ENCODE measurements around the gene ULK3. TPM values are rescaled to one million over a fixed set of nuclear protein-coding genes. Genes with fewer than 3 reads are reported as not detected.

Gene ULK3
- total and polyA plus RNA-seq, 10 of the 15 experiments (the other 5 are each of a cell fraction or from before 2014, with no cell fraction given) = 0.64 to 38.8 (median 27.1) TPM

GRCh38 chr15:74832826-74833225 lies 10.1 kb downstream of the ULK3 start:
- RAD21 ChIA-PET (ENCODE audit: unreplicated experiment) = interaction anchor here (0.8 to 1.5 kb wide), 3 partner anchors 55 to 69 kb away, joined by 3 to 5 read pairs (median 5); no protein-coding TSS in a partner anchor
- no TSS peak for BruUV-seq (replicated peaks)
- FAIRE-seq (no peak), DNase-seq (ENCODE audit: low read depth, low spot score) (no peak), ATAC-seq (no peak)
- Histone ChIP-seq H3K79me2 (ENCODE audit: control insufficient read depth, insufficient read depth, low read length) (no peaks in the 10 kb centered on the region), H3K9me3 (replicated peaks; ENCODE audit: control insufficient read depth, insufficient read depth, low read length) (no peaks in the 10 kb centered on the region), H3K4me1 (ENCODE audit: control insufficient read depth, insufficient read depth, low read length) (no peaks in the 10 kb centered on the region), H3K4me3 (no peak overlapping the region), H2AFZ (ENCODE audit: control insufficient read depth, low read depth, low read length) (no peak overlapping the region), H3K36me3 (ENCODE audit: control insufficient read depth in 2 of 2, insufficient read depth in 2 of 2, low read length in 1 of 2) (no peaks in the 10 kb centered on the region), H3K27me3 (replicated peaks in 1 of 2; ENCODE audit: control insufficient read depth in 2 of 2, insufficient read depth in 2 of 2, low read length in 1 of 2) (peaks cover 0 to 3% of the 10 kb centered on the region in 2 experiments; a peak in 1 of 4 replicates), H3K9ac (ENCODE audit: control insufficient read depth, insufficient read depth, low read length) (no peak overlapping the region), H4K20me1 (ENCODE audit: control insufficient read depth, insufficient read depth) (no peaks in the 10 kb centered on the region), H3K27ac (ENCODE audit: control insufficient read depth, insufficient read depth) (no peak overlapping the region), H3K4me2 (ENCODE audit: control insufficient read depth, insufficient read depth) (no peak overlapping the region)
- POLR2A ChIA-PET = interaction anchor here (1.1 kb wide), 1 partner anchor 40 kb away, joined by 4 read pairs; no protein-coding TSS in a partner anchor
- in situ Hi-C loops (cut with MboI) = no loop called here
- WGBS (ENCODE audit: insufficient coverage, insufficient replicate concordance, low lambda C conversion rate, missing lambda C conversion rate) = 50% methylated on average over 4 of the region's 4 CpGs
- CTCF ChIA-PET = interaction anchor here (0.6 to 2.1 kb wide), 4 partner anchors 21 to 68 kb away, joined by 3 to 17 read pairs (median 10); no protein-coding TSS in a partner anchor
- intact Hi-C loops (cut with micrococcal nuclease; ENCODE audit: unreplicated experiment) = no loop called here
- SMC1A ChIA-PET (ENCODE audit: uncharacterized antibody, unreplicated experiment) = interaction anchor here (0.5 to 2.6 kb wide), 4 partner anchors 23 to 68 kb away, joined by 3 to 12 read pairs (median 4); no protein-coding TSS in a partner anchor
- TF ChIP-seq, protein P1, sequence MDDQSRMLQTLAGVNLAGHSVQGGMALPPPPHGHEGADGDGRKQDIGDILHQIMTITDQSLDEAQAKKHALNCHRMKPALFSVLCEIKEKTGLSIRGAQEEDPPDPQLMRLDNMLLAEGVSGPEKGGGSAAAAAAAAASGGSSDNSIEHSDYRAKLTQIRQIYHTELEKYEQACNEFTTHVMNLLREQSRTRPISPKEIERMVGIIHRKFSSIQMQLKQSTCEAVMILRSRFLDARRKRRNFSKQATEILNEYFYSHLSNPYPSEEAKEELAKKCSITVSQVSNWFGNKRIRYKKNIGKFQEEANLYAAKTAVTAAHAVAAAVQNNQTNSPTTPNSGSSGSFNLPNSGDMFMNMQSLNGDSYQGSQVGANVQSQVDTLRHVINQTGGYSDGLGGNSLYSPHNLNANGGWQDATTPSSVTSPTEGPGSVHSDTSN (IDR thresholded peaks at IDR 0.05; ENCODE audit: insufficient replicate concordance, low read depth, low read length) = no peak
- TF ChIP-seq DPF2 (IDR thresholded peaks at IDR 0.05) (no peak), PAX5 (IDR thresholded peaks at IDR 0.05; ENCODE audit: borderline replicate concordance, low read depth, low read length) (no peak), CEBPB (IDR thresholded peaks at IDR 0.05; ENCODE audit: borderline replicate concordance in 1 of 2, low read depth in 2 of 2, low read length in 2 of 2) (no peak), CHD1 (IDR thresholded peaks at IDR 0.05; ENCODE audit: low read depth, low read length) (no peak), TARDBP (IDR thresholded peaks at IDR 0.05; ENCODE audit: borderline replicate concordance) (no peak), EED (IDR thresholded peaks at IDR 0.05; ENCODE audit: low read depth) (no peak), SUZ12 (IDR thresholded peaks at IDR 0.05; ENCODE audit: unreplicated experiment) (no peak), ZNF24 (IDR thresholded peaks at IDR 0.05) (no peak), CBFB (IDR thresholded peaks at IDR 0.05; ENCODE audit: low read depth) (no peak), POU2F2 (IDR thresholded peaks at IDR 0.05; ENCODE audit: borderline replicate concordance, low read depth, low read length) (no peak), SMARCA5 (IDR thresholded peaks at IDR 0.05) (no peak), SMAD1 (IDR thresholded peaks at IDR 0.05; ENCODE audit: low read depth, partially characterized antibody) (no peak), CREM (IDR thresholded peaks at IDR 0.05; ENCODE audit: low read depth) (no peak), SREBF1 (IDR thresholded peaks at IDR 0.05; ENCODE audit: low read length) (no peak)
- TF ChIP-seq, protein P2, sequence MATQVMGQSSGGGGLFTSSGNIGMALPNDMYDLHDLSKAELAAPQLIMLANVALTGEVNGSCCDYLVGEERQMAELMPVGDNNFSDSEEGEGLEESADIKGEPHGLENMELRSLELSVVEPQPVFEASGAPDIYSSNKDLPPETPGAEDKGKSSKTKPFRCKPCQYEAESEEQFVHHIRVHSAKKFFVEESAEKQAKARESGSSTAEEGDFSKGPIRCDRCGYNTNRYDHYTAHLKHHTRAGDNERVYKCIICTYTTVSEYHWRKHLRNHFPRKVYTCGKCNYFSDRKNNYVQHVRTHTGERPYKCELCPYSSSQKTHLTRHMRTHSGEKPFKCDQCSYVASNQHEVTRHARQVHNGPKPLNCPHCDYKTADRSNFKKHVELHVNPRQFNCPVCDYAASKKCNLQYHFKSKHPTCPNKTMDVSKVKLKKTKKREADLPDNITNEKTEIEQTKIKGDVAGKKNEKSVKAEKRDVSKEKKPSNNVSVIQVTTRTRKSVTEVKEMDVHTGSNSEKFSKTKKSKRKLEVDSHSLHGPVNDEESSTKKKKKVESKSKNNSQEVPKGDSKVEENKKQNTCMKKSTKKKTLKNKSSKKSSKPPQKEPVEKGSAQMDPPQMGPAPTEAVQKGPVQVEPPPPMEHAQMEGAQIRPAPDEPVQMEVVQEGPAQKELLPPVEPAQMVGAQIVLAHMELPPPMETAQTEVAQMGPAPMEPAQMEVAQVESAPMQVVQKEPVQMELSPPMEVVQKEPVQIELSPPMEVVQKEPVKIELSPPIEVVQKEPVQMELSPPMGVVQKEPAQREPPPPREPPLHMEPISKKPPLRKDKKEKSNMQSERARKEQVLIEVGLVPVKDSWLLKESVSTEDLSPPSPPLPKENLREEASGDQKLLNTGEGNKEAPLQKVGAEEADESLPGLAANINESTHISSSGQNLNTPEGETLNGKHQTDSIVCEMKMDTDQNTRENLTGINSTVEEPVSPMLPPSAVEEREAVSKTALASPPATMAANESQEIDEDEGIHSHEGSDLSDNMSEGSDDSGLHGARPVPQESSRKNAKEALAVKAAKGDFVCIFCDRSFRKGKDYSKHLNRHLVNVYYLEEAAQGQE (IDR thresholded peaks at IDR 0.05; ENCODE audit: low read depth, low read length) = no peak
- TF ChIP-seq, protein P3, sequence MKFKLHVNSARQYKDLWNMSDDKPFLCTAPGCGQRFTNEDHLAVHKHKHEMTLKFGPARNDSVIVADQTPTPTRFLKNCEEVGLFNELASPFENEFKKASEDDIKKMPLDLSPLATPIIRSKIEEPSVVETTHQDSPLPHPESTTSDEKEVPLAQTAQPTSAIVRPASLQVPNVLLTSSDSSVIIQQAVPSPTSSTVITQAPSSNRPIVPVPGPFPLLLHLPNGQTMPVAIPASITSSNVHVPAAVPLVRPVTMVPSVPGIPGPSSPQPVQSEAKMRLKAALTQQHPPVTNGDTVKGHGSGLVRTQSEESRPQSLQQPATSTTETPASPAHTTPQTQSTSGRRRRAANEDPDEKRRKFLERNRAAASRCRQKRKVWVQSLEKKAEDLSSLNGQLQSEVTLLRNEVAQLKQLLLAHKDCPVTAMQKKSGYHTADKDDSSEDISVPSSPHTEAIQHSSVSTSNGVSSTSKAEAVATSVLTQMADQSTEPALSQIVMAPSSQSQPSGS (IDR thresholded peaks at IDR 0.05; ENCODE audit: low read length) = no peak

All from GM12878 (cell line).